ENCODE measurements around the gene SH3PXD2B. TPM values are rescaled to one million over a fixed set of nuclear protein-coding genes. Genes with fewer than 3 reads are reported as not detected.

SH3PXD2B gene
- total and polyA plus RNA-seq, 2 of the 4 experiments (the other 2 are of a cell fraction) = 8.2 to 14.4 TPM

DNA sequence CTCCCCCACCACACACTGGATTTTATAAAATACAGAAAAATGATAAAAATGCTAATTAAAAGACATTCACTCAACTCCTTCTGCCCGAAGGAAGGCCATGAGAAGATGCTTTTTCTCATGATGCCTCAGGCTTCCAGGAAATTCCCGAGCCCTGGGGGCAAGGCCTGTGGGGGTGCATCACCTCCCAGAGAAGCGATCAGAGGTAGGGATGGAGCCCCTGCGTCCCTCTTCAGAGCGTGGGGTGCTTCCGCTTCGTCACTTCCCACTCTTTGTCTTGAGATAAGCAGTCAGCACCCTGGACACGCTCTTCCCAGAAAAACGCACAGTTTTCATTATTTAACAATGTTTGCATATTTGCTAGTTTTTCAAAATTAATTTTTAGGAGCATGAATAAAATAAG, 33.3 kb upstream of the SH3PXD2B start:
- Histone ChIP-seq H2BK120ac (ENCODE audit: low read depth, low read length) (no peak overlapping the region), H3K27me3 (ENCODE audit: control insufficient read depth, insufficient read depth, low read length) (peaks cover 36% of the 10 kb centered on the region), H3K4me3 (ENCODE audit: insufficient read depth, low read depth, low read length) (no peak overlapping the region), H3K4ac (ENCODE audit: low read depth, low read length) (no peak overlapping the region), H3K36me3 (ENCODE audit: control insufficient read depth, insufficient read depth, low read length) (no peaks in the 10 kb centered on the region), H4K8ac (ENCODE audit: low read depth in 2 of 2, low read length in 2 of 2) (no peak overlapping the region), H3K9me3 (ENCODE audit: control insufficient read depth, insufficient read depth, low read length) (no peaks in the 10 kb centered on the region; the same call in 1 of the 2 replicates), H2BK20ac (ENCODE audit: low read depth, low read length) (no peak overlapping the region), H3K4me2 (ENCODE audit: low read depth, low read length) (no peak overlapping the region), H3K9me1 (ENCODE audit: insufficient read depth, low read length) (peaks cover 5% of the 10 kb centered on the region; the same call in 1 of the 2 replicates), H3K27ac (ENCODE audit: insufficient read depth, low read length) (no peak overlapping the region), H4K5ac (ENCODE audit: low read depth, low read length) (no peak overlapping the region), H3K23ac (ENCODE audit: low read depth, low read length) (no peak overlapping the region), H3K18ac (ENCODE audit: low read depth, low read length) (no peak overlapping the region), H3K56ac (ENCODE audit: extremely low read depth, insufficient read depth, low read length) (no peak overlapping the region), H2AK5ac (ENCODE audit: low read depth, low read length) (no peak overlapping the region), H3K79me1 (ENCODE audit: low read depth in 1 of 2, low read length in 2 of 2) (no peaks in the 10 kb centered on the region), H4K91ac (ENCODE audit: insufficient read depth, low read depth, low read length) (no peak overlapping the region), H3K4me1 (ENCODE audit: control insufficient read depth, insufficient read depth, low read length) (no peaks in the 10 kb centered on the region), H3K14ac (replicated peaks; ENCODE audit: low read depth, low read length) (no peak overlapping the region), H3K9ac (ENCODE audit: low read depth, low read length) (no peak overlapping the region), H2BK5ac (ENCODE audit: low read depth, low read length, poor library complexity, severe bottlenecking) (no peak overlapping the region), H2AFZ (replicated peaks; ENCODE audit: low read length, poor library complexity) (no peak overlapping the region), H2BK15ac (ENCODE audit: low read depth, low read length) (no peak overlapping the region), H2AK9ac (replicated peaks; ENCODE audit: low read depth, low read length, poor library complexity) (no peak overlapping the region), H4K20me1 (ENCODE audit: insufficient read depth, low read length) (no peaks in the 10 kb centered on the region)
- intact Hi-C loops (cut with micrococcal nuclease) = no loop called here
- dilution Hi-C loops (cut with HindIII; ENCODE audit: low sequenced_read_pairs, unreplicated experiment) = no loop called here
- ChIA-PET POLR2A (ENCODE audit: unreplicated experiment) (no interaction called here), CTCF (no interaction called here)
- ATAC-seq (ENCODE audit: low read depth) = no peak
- DNase-seq = no peak
- no CpG with 5 or more reads among the region's 9 CpGs for WGBS, 2 experiments (ENCODE audit: extremely low coverage in 2 of 2, insufficient read length in 1 of 2)
- in situ Hi-C loops (cut with MboI; ENCODE audit: low sequenced_read_pairs) = no loop called here
- no peak for TF ChIP-seq SMC3 (IDR thresholded peaks at IDR 0.05; ENCODE audit: low read depth, low read length)
- TF ChIP-seq, protein P1, sequence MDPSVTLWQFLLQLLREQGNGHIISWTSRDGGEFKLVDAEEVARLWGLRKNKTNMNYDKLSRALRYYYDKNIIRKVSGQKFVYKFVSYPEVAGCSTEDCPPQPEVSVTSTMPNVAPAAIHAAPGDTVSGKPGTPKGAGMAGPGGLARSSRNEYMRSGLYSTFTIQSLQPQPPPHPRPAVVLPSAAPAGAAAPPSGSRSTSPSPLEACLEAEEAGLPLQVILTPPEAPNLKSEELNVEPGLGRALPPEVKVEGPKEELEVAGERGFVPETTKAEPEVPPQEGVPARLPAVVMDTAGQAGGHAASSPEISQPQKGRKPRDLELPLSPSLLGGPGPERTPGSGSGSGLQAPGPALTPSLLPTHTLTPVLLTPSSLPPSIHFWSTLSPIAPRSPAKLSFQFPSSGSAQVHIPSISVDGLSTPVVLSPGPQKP (IDR thresholded peaks at IDR 0.05; ENCODE audit: borderline replicate concordance, low read depth, low read length) = no peak
- TF ChIP-seq, protein P2, sequence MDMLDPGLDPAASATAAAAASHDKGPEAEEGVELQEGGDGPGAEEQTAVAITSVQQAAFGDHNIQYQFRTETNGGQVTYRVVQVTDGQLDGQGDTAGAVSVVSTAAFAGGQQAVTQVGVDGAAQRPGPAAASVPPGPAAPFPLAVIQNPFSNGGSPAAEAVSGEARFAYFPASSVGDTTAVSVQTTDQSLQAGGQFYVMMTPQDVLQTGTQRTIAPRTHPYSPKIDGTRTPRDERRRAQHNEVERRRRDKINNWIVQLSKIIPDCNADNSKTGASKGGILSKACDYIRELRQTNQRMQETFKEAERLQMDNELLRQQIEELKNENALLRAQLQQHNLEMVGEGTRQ (IDR thresholded peaks at IDR 0.05; ENCODE audit: low read depth, low read length) = no peak
- no peak for TF ChIP-seq CEBPB (IDR thresholded peaks at IDR 0.05; ENCODE audit: low read depth, low read length)
- TF ChIP-seq MAZ (IDR thresholded peaks at IDR 0.05; ENCODE audit: borderline replicate concordance, low read depth, low read length) = no peak
- TF ChIP-seq, protein P3, sequence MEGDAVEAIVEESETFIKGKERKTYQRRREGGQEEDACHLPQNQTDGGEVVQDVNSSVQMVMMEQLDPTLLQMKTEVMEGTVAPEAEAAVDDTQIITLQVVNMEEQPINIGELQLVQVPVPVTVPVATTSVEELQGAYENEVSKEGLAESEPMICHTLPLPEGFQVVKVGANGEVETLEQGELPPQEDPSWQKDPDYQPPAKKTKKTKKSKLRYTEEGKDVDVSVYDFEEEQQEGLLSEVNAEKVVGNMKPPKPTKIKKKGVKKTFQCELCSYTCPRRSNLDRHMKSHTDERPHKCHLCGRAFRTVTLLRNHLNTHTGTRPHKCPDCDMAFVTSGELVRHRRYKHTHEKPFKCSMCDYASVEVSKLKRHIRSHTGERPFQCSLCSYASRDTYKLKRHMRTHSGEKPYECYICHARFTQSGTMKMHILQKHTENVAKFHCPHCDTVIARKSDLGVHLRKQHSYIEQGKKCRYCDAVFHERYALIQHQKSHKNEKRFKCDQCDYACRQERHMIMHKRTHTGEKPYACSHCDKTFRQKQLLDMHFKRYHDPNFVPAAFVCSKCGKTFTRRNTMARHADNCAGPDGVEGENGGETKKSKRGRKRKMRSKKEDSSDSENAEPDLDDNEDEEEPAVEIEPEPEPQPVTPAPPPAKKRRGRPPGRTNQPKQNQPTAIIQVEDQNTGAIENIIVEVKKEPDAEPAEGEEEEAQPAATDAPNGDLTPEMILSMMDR (conservative IDR thresholded peaks at IDR 0.05; ENCODE audit: low read depth, low read length) = no peak
- no peak for TF ChIP-seq MAFK (IDR thresholded peaks at IDR 0.05; ENCODE audit: low read depth, low read length)
- no peak for TF ChIP-seq RAD21 (IDR thresholded peaks at IDR 0.05; ENCODE audit: low read length)
- TF ChIP-seq NFE2L2 (IDR thresholded peaks at IDR 0.05; ENCODE audit: low read depth, low read length) = no peak
- TF ChIP-seq RCOR1 (IDR thresholded peaks at IDR 0.05; ENCODE audit: insufficient replicate concordance, low read length) = no peak
- no peak for TF ChIP-seq FOS (IDR thresholded peaks at IDR 0.05; ENCODE audit: low read depth, low read length)
- no peak for TF ChIP-seq BHLHE40 (IDR thresholded peaks at IDR 0.05; ENCODE audit: low read depth, low read length)
- no peak for TF ChIP-seq CHD1 (IDR thresholded peaks at IDR 0.05; ENCODE audit: low read depth, low read length)
- no peak for TF ChIP-seq RFX5 (IDR thresholded peaks at IDR 0.05; ENCODE audit: low read depth, low read length)
- no peak for TF ChIP-seq POLR2A (IDR thresholded peaks at IDR 0.05; ENCODE audit: low read depth, low read length)
- no TSS peak for BruUV-seq (replicated peaks)

Data from IMR-90 (cell line).